GM12878 (cell line): ENCODE data around the gene PUS7. TPM values are rescaled to one million over a fixed set of nuclear protein-coding genes. Genes with fewer than 3 reads are reported as not detected.

Source experiments
- ATAC-seq: fragments of 200-7000 bp; cut with Tn5 transposase; 3 replicates; pipeline ENCODE4 v1.9.1; 2020; ENCODE audit warnings: mild to moderate bottlenecking, moderate library complexity
- BruUV-seq: library from RNA; stranded (reverse); fragments of 400-500 nt; replicated peaks from 2 replicates; lab custom pipeline; 2021; lab: Mats Ljungman, UMichigan
- CTCF ChIA-PET: fragments of 300-600 bp; sonication (Branson Sonifier 250); formaldehyde crosslinking; extraction: SDS; loops from one replicate; lab custom pipeline; 2021; ENCODE audit warnings: inconsistent platforms; lab: Yijun Ruan, JAX
- POLR2A ChIA-PET: fragments of 350-600 bp; formaldehyde crosslinking; extraction: SDS; loops from one replicate; lab custom pipeline; 2021; ENCODE audit warnings: inconsistent platforms; lab: Charles Lee
- RAD21 ChIA-PET: fragments of 300-600 bp; sonication (Branson Sonifier 250); formaldehyde crosslinking; loops from one replicate; lab custom pipeline; 2023; ENCODE audit warnings: antibody characterized with exemption; ENCODE audit not compliant: unreplicated experiment; lab: Charles Lee
- SMC1A ChIA-PET: fragments of 300-600 bp; sonication (Branson Sonifier 250); formaldehyde crosslinking; loops from one replicate; lab custom pipeline; 2023; ENCODE audit not compliant: unreplicated experiment, uncharacterized antibody; lab: Charles Lee
- DNase-seq: peaks from one replicate; pipeline ENCODE4 v3.0.0-alpha.2; 2011; ENCODE audit warnings: low read depth, low spot score
- FAIRE-seq: peaks from 3 replicates; lab custom pipeline; 2011; peaks lifted over from hg19 to GRCh38; lab: Jason Lieb, UNC
- H2AFZ ChIP-seq: 2 replicates; pipeline ENCODE4 v1.6.0; 2011; ENCODE audit warnings: low read depth, low read length, control low read depth; ENCODE audit not compliant: control insufficient read depth
- H3K27ac ChIP-seq: 2 replicates; pipeline ENCODE4 v1.5.1; 2011; ENCODE audit warnings: control low read depth; ENCODE audit not compliant: control insufficient read depth, insufficient read depth
- H3K27me3 ChIP-seq, 2 experiments: replicated peaks in 1 of 2; 2 replicates each; pipeline versions ENCODE4 v1.6.0 to v1.6.1; 2011; ENCODE audit warnings: low read length in 1 of 2; ENCODE audit not compliant: control insufficient read depth in 2 of 2, insufficient read depth in 2 of 2
- H3K36me3 ChIP-seq, 2 experiments: 2 replicates each; pipeline ENCODE4 v1.5.1; 2011; ENCODE audit warnings: low read length in 1 of 2; ENCODE audit not compliant: control insufficient read depth in 2 of 2, insufficient read depth in 2 of 2
- H3K4me1 ChIP-seq: 2 replicates; pipeline ENCODE4 v1.6.1; 2011; ENCODE audit warnings: mild to moderate bottlenecking, low read length, moderate library complexity, mixed read lengths; ENCODE audit not compliant: control insufficient read depth, insufficient read depth
- H3K4me2 ChIP-seq: 2 replicates; pipeline ENCODE4 v1.6.0; 2011; ENCODE audit warnings: control low read depth; ENCODE audit not compliant: control insufficient read depth, insufficient read depth
- H3K4me3 ChIP-seq: fragments of 200-600 bp; sonication (generic); 2 replicates; pipeline ENCODE4 v1.5.1; 2016
- H3K79me2 ChIP-seq: 2 replicates; pipeline ENCODE4 v1.6.0; 2011; ENCODE audit warnings: low read length; ENCODE audit not compliant: control insufficient read depth, insufficient read depth
- H3K9ac ChIP-seq: 2 replicates; pipeline ENCODE4 v1.8.0; 2011; ENCODE audit warnings: low read length, control low read depth, mixed read lengths; ENCODE audit not compliant: control insufficient read depth, insufficient read depth
- H3K9me3 ChIP-seq: replicated peaks from 3 replicates; pipeline ENCODE4 v1.5.1; 2011; ENCODE audit warnings: mild to moderate bottlenecking, low read length; ENCODE audit not compliant: control insufficient read depth, insufficient read depth
- H4K20me1 ChIP-seq: 2 replicates; pipeline ENCODE4 v1.6.0; 2011; ENCODE audit not compliant: control insufficient read depth, insufficient read depth
- CHD2 ChIP-seq: IDR thresholded peaks from 2 replicates; pipeline ENCODE4 v1.6.1; 2011; ENCODE audit warnings: low read depth, low read length, improper control_type of control experiment, borderline replicate concordance
- ETV6 ChIP-seq, 2 experiments: fragments of 450-650 bp in 1 of 2; IDR thresholded peaks in 1 of 2; conservative IDR thresholded peaks in 1 of 2; 2 replicates each; pipeline ENCODE4 v1.6.1; 2014; ENCODE audit warnings: antibody characterized with exemption in 1 of 2, borderline replicate concordance in 1 of 2, low read depth in 1 of 2, mild to moderate bottlenecking in 1 of 2, moderate library complexity in 1 of 2
- HCFC1 ChIP-seq: fragments of 150-350 bp; IDR thresholded peaks from 2 replicates; pipeline ENCODE4 v1.6.1; 2014; ENCODE audit warnings: low read length
- POLR2AphosphoS5 ChIP-seq: IDR thresholded peaks from 2 replicates; pipeline ENCODE4 v1.6.1; 2011; ENCODE audit warnings: mild to moderate bottlenecking, low read length, inconsistent platforms
- RELA ChIP-seq: fragments of 450-650 bp; IDR thresholded peaks from 2 replicates; pipeline ENCODE4 v1.8.0; 2014; ENCODE audit warnings: borderline replicate concordance; ENCODE audit not compliant: partially characterized antibody
- STAT1 ChIP-seq: fragments of 450-650 bp; conservative IDR thresholded peaks from 2 replicates; pipeline ENCODE4 v1.6.1; 2014; ENCODE audit warnings: antibody characterized with exemption, mild to moderate bottlenecking
- SUPT20H ChIP-seq: IDR thresholded peaks from 2 replicates; pipeline ENCODE4 v1.6.1; 2011; ENCODE audit warnings: low read depth, mild to moderate bottlenecking, low read length, moderate library complexity, borderline replicate concordance; ENCODE audit not compliant: control insufficient read depth
- ZNF217 ChIP-seq: fragments of 450-650 bp; IDR thresholded peaks from 2 replicates; pipeline ENCODE4 v1.6.1; 2017; ENCODE audit warnings: antibody characterized with exemption, mild to moderate bottlenecking
- WGBS: methylation state at CpG from one replicate; pipeline ENCODE4 v1.1.6; 2016; ENCODE audit warnings: low lambda C conversion rate; ENCODE audit not compliant: insufficient replicate concordance, insufficient coverage; ENCODE audit errors: missing lambda C conversion rate; 5-methylcytosine and 5-hydroxymethylcytosine counted together
- in situ Hi-C: fragments of 300-500 bp; cut with MboI; formaldehyde crosslinking; loops from 9 replicates; pipeline ENCODE4 v1.14.3; 2018; ENCODE audit warnings: mixed read lengths
- intact Hi-C: fragments of 100-400 bp; cut with micrococcal nuclease; formaldehyde crosslinking; loops from one replicate; pipeline ENCODE4 v1.14.2; 2022; ENCODE audit not compliant: unreplicated experiment
- polyA plus RNA-seq, 11 experiments: library from polyadenylated mRNA; depleted of rRNA in 4 of 11; unstranded in 6 of 11; stranded (reverse) in 5 of 11; fragments of >200 nt; fragmentation: Nextera tagmentation in 4 of 11; fragmentation: Illumina TruSeq in 1 of 11; extraction: Ambion mirVana in 4 of 11; extraction: Trizol in 1 of 11; gene quantifications; 1 replicate in 1 of 11; 2 replicates in 10 of 11; pipeline versions ENCODE4 v1.2.1 to v1.2.3, GENCODE V29; 2011 to 2016; ENCODE audit warnings: inconsistent platforms in 2 of 11, missing spikeins in 2 of 11, low read depth in 1 of 11
- total RNA-seq, 4 experiments: library from RNA; depleted of rRNA in 3 of 4; stranded (reverse); fragments of >200 nt in 3 of 4; fragmentation: Illumina TruSeq in 1 of 4; extraction: Trizol in 1 of 4; gene quantifications; 2 replicates each; pipeline versions ENCODE4 v1.2.1 to v1.2.3, GENCODE V29; 2013 to 2021
- TF ChIP-seq, protein P1 (sequence below): IDR thresholded peaks from 2 replicates; pipeline ENCODE4 v1.6.1; 2012; ENCODE audit warnings: low read length, inconsistent platforms
- TF ChIP-seq, protein P2 (sequence below): fragments of 150-350 bp; IDR thresholded peaks from 2 replicates; pipeline ENCODE4 v1.6.1; 2014; ENCODE audit warnings: mild to moderate bottlenecking, low read depth, low read length
- TF ChIP-seq, protein P3 (sequence below): IDR thresholded peaks from 2 replicates; pipeline ENCODE4 v1.6.1; 2011; ENCODE audit warnings: borderline replicate concordance, low read depth, mild to moderate bottlenecking, moderate library complexity, mixed read lengths, low read length; ENCODE audit not compliant: insufficient read depth; ENCODE audit errors: extremely low read length

PUS7 gene
- total and polyA plus RNA-seq, 10 of the 15 experiments (the other 5 are each of a cell fraction or from before 2014, with no cell fraction given), result 5.6 to 28.5 (median 22.4) TPM

DNA sequence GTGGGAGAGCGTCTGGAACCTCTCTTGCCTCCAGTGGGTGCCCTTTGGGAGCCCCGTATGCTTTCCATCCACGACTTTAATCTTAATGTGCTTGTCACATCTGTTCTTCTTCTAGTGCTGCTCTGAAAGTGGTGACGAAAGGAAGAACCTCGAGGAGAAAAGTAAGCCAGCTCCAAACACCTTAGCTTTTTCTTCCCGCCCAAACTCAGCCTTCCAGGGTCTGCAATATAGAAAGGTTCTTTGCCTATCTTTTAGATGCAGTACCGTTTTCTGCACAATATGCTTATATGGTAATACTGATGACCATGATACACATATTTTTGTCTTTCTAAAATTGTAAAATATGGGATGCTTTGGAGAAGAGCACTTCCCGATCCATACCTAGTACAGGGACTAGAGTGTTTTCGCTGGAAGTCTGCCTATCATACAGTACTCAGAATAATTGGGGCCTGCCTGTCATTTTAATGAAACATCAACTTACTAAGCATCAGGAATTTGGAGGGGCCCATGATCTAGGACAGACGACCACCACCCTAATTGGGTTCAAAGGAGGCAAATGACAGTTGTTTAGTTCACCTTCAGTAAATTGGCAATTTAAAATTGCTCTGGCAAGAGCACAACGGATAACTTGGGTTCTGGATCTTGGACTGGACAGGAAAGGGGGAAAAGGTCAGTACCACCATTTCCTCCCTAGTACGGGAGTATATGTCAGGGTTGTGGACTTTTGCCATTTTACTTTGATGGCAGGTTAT lies 10.8 kb upstream of the PUS7 start:
- peak overlapping the region; percentile 97 for H3K9ac ChIP-seq
- TSS peak; percentile 82 for BruUV-seq
- H4K20me1 ChIP-seq, result no peaks in the 10 kb centered on the region
- TF ChIP-seq, protein P1, sequence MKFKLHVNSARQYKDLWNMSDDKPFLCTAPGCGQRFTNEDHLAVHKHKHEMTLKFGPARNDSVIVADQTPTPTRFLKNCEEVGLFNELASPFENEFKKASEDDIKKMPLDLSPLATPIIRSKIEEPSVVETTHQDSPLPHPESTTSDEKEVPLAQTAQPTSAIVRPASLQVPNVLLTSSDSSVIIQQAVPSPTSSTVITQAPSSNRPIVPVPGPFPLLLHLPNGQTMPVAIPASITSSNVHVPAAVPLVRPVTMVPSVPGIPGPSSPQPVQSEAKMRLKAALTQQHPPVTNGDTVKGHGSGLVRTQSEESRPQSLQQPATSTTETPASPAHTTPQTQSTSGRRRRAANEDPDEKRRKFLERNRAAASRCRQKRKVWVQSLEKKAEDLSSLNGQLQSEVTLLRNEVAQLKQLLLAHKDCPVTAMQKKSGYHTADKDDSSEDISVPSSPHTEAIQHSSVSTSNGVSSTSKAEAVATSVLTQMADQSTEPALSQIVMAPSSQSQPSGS, result no peak
- no peak for TF ChIP-seq ZNF217
- no peak for TF ChIP-seq ETV6 (conservative IDR thresholded peaks at IDR 0.05 in 1 of 2, IDR thresholded peaks at IDR 0.05 in 1 of 2; ENCODE audit: borderline replicate concordance in 1 of 2, low read depth in 1 of 2)
- TF ChIP-seq HCFC1, result no peak
- TF ChIP-seq, protein P2, sequence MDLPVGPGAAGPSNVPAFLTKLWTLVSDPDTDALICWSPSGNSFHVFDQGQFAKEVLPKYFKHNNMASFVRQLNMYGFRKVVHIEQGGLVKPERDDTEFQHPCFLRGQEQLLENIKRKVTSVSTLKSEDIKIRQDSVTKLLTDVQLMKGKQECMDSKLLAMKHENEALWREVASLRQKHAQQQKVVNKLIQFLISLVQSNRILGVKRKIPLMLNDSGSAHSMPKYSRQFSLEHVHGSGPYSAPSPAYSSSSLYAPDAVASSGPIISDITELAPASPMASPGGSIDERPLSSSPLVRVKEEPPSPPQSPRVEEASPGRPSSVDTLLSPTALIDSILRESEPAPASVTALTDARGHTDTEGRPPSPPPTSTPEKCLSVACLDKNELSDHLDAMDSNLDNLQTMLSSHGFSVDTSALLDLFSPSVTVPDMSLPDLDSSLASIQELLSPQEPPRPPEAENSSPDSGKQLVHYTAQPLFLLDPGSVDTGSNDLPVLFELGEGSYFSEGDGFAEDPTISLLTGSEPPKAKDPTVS, result no peak
- TF ChIP-seq CHD2, result no peak
- no peak for TF ChIP-seq STAT1
- TF ChIP-seq SUPT20H, result no peak
- TF ChIP-seq POLR2AphosphoS5, result no peak
- TF ChIP-seq, protein P3, sequence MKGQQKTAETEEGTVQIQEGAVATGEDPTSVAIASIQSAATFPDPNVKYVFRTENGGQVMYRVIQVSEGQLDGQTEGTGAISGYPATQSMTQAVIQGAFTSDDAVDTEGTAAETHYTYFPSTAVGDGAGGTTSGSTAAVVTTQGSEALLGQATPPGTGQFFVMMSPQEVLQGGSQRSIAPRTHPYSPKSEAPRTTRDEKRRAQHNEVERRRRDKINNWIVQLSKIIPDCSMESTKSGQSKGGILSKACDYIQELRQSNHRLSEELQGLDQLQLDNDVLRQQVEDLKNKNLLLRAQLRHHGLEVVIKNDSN, result no peak
- no peak for TF ChIP-seq RELA
- SMC1A ChIA-PET, result interaction anchor here (1.4 to 1.5 kb wide), 2 partner anchors 47 to 57 kb away, joined by 4 to 6 read pairs; no protein-coding TSS in a partner anchor
- no peaks in the 10 kb centered on the region for H3K9me3 ChIP-seq
- H3K27ac ChIP-seq, result peak overlapping the region; percentile 51
- in situ Hi-C loops (no loop called here), intact Hi-C loops (loop anchor here (5.0 kb wide), 1 partner anchor 54 kb away; no protein-coding TSS in a partner anchor)
- FAIRE-seq (no peak), DNase-seq (no peak), ATAC-seq (no peak)
- H3K79me2 ChIP-seq, result peaks cover 19% of the 10 kb centered on the region
- H3K27me3 ChIP-seq, result no peaks in the 10 kb centered on the region
- CTCF ChIA-PET, result interaction anchor here (0.6 to 3.5 kb wide), 9 partner anchors 10 to 889 kb away, joined by 3 to 24 read pairs (median 4); no protein-coding TSS in a partner anchor
- POLR2A ChIA-PET, result interaction anchor here (1.0 kb wide), 1 partner anchor 606 kb away, joined by 3 read pairs; no protein-coding TSS in a partner anchor
- peak overlapping the region; percentile 73 for H2AFZ ChIP-seq
- peak overlapping the region; percentile 93 for H3K4me3 ChIP-seq
- H3K36me3 ChIP-seq, result no peaks in the 10 kb centered on the region; a peak in 2 of 4 replicates
- 23% methylated on average over 12 of the region's 12 CpGs for WGBS
- H3K4me2 ChIP-seq, result peak overlapping the region; percentile 90
- H3K4me1 ChIP-seq, result peaks cover 3% of the 10 kb centered on the region
- RAD21 ChIA-PET, result interaction anchor here (1.1 to 3.1 kb wide), 3 partner anchors 55 to 550 kb away, joined by 4 to 24 read pairs (median 4); no protein-coding TSS in a partner anchor
